ENCODE data around the gene USP8.

DNA sequence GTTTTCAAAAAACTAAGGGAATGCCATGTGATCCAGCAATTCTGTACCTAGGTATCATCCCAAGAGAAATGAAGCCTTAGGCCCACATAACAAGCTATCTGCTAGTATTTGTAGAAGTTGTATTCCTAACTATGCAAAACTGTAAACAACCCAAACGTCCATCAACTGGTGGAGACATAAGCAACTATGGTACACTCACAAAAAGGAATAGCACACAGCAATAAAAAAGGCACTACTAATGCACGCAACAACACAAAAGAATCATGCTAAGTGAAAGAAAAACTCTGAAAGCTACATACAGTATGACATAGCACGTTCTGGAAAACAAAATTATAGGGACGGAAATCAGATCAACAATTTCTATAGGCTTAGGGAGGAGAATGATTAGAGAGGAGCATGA lies 107.0 kb downstream of the USP8 start:
- TF ChIP-seq FOXP2 (optimal IDR thresholded peaks at IDR 0.05; ENCODE audit: borderline replicate concordance, extremely low read depth, extremely low read length, insufficient read depth) (no peak), POLR2AphosphoS5 (IDR thresholded peaks at IDR 0.05; ENCODE audit: low read depth, low read length) (no peak), TAF1 (IDR thresholded peaks at IDR 0.05; ENCODE audit: borderline replicate concordance, insufficient read depth, low read length) (no peak)
- TF ChIP-seq, protein P1, sequence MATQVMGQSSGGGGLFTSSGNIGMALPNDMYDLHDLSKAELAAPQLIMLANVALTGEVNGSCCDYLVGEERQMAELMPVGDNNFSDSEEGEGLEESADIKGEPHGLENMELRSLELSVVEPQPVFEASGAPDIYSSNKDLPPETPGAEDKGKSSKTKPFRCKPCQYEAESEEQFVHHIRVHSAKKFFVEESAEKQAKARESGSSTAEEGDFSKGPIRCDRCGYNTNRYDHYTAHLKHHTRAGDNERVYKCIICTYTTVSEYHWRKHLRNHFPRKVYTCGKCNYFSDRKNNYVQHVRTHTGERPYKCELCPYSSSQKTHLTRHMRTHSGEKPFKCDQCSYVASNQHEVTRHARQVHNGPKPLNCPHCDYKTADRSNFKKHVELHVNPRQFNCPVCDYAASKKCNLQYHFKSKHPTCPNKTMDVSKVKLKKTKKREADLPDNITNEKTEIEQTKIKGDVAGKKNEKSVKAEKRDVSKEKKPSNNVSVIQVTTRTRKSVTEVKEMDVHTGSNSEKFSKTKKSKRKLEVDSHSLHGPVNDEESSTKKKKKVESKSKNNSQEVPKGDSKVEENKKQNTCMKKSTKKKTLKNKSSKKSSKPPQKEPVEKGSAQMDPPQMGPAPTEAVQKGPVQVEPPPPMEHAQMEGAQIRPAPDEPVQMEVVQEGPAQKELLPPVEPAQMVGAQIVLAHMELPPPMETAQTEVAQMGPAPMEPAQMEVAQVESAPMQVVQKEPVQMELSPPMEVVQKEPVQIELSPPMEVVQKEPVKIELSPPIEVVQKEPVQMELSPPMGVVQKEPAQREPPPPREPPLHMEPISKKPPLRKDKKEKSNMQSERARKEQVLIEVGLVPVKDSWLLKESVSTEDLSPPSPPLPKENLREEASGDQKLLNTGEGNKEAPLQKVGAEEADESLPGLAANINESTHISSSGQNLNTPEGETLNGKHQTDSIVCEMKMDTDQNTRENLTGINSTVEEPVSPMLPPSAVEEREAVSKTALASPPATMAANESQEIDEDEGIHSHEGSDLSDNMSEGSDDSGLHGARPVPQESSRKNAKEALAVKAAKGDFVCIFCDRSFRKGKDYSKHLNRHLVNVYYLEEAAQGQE (IDR thresholded peaks at IDR 0.05; ENCODE audit: insufficient read depth in 1 of 2, low read depth in 2 of 2, low read length in 2 of 2): no peak

All from PFSK-1 (cell line).